Activated T-helper 2 cell treated with anti-CD3 and anti-CD28 coated beads, Interferon-gamma antibody, Interleukin-2, Interleukin-4, amounts not matched to agents 10 μg/mL and 5 μg/mL and 100 μg/mL, durations not matched to agents 14 hours and 24 hours and 36 hours (primary cell): ENCODE measurements around the gene KLHL8. TPM values are rescaled to one million over a fixed set of nuclear protein-coding genes. Genes with fewer than 3 reads are reported as not detected.
A peak's percentile ranks its signal among the peaks of the same experiment; 100 is the strongest.
"Not testable (repeated sequence)": the region's sequence is repeated elsewhere in the genome, so short reads cannot be mapped to it uniquely, and the experiment has no call there.

Source experiments
- DNase-seq: peaks from one replicate; pipeline ENCODE4 v3.0.0; 2021; ENCODE audit warnings: low spot score
- H3K27ac Mint-ChIP-seq: one replicate; pipeline ENCODE4 v1.8.0; 2021; ENCODE audit warnings: mixed read lengths
- H3K27me3 Mint-ChIP-seq: one replicate; pipeline ENCODE4 v1.8.0; 2021; ENCODE audit warnings: low read depth, mixed read lengths
- H3K36me3 Mint-ChIP-seq: one replicate; pipeline ENCODE4 v1.8.0; 2021; ENCODE audit warnings: low read depth, mixed read lengths
- H3K4me1 Mint-ChIP-seq: one replicate; pipeline ENCODE4 v1.8.0; 2021; ENCODE audit warnings: low read depth, mixed read lengths
- H3K4me3 Mint-ChIP-seq: one replicate; pipeline ENCODE4 v1.8.0; 2021; ENCODE audit warnings: low read depth, mild to moderate bottlenecking, moderate library complexity, mixed read lengths
- H3K9me3 Mint-ChIP-seq: one replicate; pipeline ENCODE4 v1.8.0; 2021; ENCODE audit warnings: mixed read lengths
- intact Hi-C: fragments of 100-400 bp; cut with micrococcal nuclease; formaldehyde crosslinking; loops from one replicate; pipeline ENCODE4 v1.15.1; 2023
- total RNA-seq: library from RNA; stranded (reverse); gene quantifications from 2 replicates; pipeline ENCODE4 v1.2.3, GENCODE V29; 2022

Gene KLHL8
- total RNA-seq, 1 donor from 2014 or later = 12.3 TPM

GRCh38 chr4:87150498-87151261, 69.7 kb downstream of the KLHL8 start:
- Mint-ChIP-seq H3K4me1 (peaks cover 3% of the 10 kb centered on the region), H3K4me3 (no peak overlapping the region), H3K27ac (no peak overlapping the region), H3K36me3 (no peaks in the 10 kb centered on the region), H3K9me3 (no peaks in the 10 kb centered on the region), H3K27me3 (no peaks in the 10 kb centered on the region)
- peak; percentile 15 for DNase-seq
- intact Hi-C loops = loop anchor here (1.0 to 5.0 kb wide), 4 partner anchors 69 to 315 kb away; no protein-coding TSS in a partner anchor

GRCh38 chr4:87147116-87147515, 73.3 kb downstream of the KLHL8 start:
- intact Hi-C loops = no loop called here
- Mint-ChIP-seq H3K9me3 (no peaks in the 10 kb centered on the region), H3K4me3 (no peak overlapping the region)

GRCh38 chr4:87145934-87146333, 74.5 kb downstream of the KLHL8 start:
- H3K4me1 Mint-ChIP-seq, H3K27me3 Mint-ChIP-seq, DNase-seq, H3K27ac Mint-ChIP-seq, H3K9me3 Mint-ChIP-seq, H3K4me3 Mint-ChIP-seq, intact Hi-C loops: not testable (repeated sequence)
- H3K36me3 Mint-ChIP-seq = peaks cover 38% of the 10 kb centered on the region

More at GRCh38 chr4:87147116-87147515, 73.3 kb downstream of the KLHL8 start:
- Mint-ChIP-seq H3K4me1 (peaks cover 3% of the 10 kb centered on the region), H3K27me3 (no peaks in the 10 kb centered on the region), H3K36me3 (peaks cover 29% of the 10 kb centered on the region), H3K27ac (no peak overlapping the region)
- DNase-seq = no peak

DNA sequence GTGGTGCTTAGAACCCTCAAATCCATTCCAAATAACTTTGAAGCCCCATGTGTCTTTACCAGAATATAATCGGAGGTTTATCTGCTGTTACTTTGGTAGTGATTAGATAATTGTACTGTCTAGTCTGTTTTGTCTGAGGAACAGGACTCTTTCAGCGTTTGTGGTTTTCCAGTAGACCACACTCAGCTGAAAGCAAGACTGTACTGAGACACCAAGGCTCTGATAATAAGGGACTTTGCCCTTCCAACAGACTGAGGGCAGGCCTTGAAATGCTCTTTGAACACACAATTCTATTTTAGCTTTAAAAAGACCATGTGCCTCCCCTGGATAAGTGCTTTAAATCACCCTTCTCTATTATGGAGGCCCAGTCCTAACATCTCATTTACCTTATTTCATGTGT, 76.1 kb downstream of the KLHL8 start:
- Mint-ChIP-seq H3K9me3 (no peaks in the 10 kb centered on the region), H3K27ac (no peak overlapping the region), H3K36me3 (peaks cover 44% of the 10 kb centered on the region), H3K4me3 (no peak overlapping the region), H3K4me1 (no peaks in the 10 kb centered on the region), H3K27me3 (no peaks in the 10 kb centered on the region)
- no peak for DNase-seq
- intact Hi-C loops = no loop called here

DNA sequence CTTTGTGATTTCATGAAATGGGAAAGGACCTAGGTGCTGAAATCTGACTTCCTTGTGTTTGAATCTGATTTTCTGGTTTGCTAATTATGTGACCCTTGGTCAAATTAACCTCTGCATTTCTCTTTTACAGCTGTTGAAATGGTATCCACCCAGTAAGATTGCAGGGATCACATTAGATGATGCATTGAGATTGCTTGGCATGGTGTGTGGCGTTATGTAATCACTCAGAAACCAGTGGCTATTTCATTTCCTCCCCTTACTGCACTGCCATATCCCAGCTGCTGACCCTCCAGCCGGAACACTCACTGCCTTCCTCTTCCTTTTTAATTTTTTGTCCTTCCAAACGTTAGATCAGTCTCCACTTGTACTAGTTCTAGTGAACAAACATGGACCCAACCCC, 79.0 kb downstream of the KLHL8 start:
- intact Hi-C loops = no loop called here
- Mint-ChIP-seq H3K27ac (no peak overlapping the region), H3K4me1 (no peaks in the 10 kb centered on the region), H3K9me3 (no peaks in the 10 kb centered on the region), H3K27me3 (no peaks in the 10 kb centered on the region), H3K36me3 (peaks cover 60% of the 10 kb centered on the region), H3K4me3 (no peak overlapping the region)
- no peak for DNase-seq

DNA sequence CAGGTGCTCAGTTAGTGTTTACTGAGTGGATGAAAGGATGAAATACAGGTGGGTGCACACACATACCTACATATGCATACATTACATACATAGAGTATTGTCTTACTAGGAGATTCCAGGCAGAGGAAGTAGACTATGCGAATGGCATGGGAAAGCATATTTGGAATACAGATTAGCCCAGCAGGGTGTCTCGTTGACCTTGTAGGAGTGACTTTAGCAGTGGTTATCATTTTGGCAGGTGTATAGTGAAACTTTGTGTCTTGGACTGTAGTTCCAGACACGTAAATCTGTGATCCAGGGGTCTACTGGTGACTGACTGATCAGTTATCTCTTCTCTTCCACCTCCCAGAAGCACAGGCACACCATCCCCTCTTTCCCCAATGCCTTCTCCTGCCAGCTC, 86.3 kb downstream of the KLHL8 start:
- Mint-ChIP-seq H3K27ac (no peak overlapping the region), H3K4me3 (no peak overlapping the region), H3K4me1 (peaks cover 5% of the 10 kb centered on the region)

DNA sequence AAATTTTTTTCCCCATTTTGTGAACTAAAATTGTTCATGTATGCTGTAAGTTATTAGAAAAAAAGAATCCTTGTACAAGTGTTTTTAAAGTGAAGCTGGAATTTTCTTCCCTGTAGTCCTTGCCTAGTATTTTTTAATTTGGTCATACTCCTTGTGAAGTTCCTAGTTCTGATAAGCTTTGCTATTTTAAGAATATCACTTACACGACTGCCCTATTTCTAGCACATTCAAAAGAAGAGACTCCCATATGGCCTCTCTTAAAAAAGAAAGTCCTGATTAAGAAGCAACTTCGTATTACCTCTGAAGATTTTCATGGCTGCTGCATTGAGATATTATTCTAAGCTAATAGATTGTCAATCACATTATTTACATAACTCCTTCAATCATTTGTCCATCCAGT, 87.2 kb downstream of the KLHL8 start:
- H3K27ac Mint-ChIP-seq = no peak overlapping the region
- no peak for DNase-seq
- H3K36me3 Mint-ChIP-seq = peaks cover 79% of the 10 kb centered on the region
- peaks cover 5% of the 10 kb centered on the region for H3K4me1 Mint-ChIP-seq
- H3K9me3 Mint-ChIP-seq = no peaks in the 10 kb centered on the region
- H3K4me3 Mint-ChIP-seq = no peak overlapping the region
- intact Hi-C loops = no loop called here
- no peaks in the 10 kb centered on the region for H3K27me3 Mint-ChIP-seq

More for the DNA sequence above, 86.3 kb downstream of the KLHL8 start:
- H3K27me3 Mint-ChIP-seq = no peaks in the 10 kb centered on the region
- no peaks in the 10 kb centered on the region for H3K9me3 Mint-ChIP-seq
- intact Hi-C loops = no loop called here
- peaks cover 74% of the 10 kb centered on the region for H3K36me3 Mint-ChIP-seq
- DNase-seq = no peak

DNA sequence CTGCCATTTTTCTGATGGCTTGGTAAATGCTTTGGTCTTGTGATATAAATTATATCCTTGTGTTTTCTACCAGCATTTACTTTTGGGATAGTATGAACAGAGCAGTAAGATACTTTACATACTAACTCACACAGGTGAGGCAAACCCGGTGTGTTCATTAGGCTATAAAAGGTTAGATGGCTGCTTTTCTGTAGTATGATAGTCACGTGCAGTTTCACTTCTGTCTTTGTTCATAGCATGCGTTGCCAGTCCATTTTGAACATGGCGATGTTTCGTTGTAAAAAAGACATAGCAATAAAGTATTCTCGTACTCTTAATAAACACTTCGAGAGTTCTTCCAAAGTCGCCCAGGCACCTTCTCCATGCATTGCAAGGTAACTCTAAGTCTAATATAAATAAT, 88.4 kb downstream of the KLHL8 start:
- no peak for DNase-seq
- Mint-ChIP-seq H3K4me3 (no peak overlapping the region), H3K9me3 (no peaks in the 10 kb centered on the region), H3K4me1 (peaks cover 5% of the 10 kb centered on the region), H3K27me3 (no peaks in the 10 kb centered on the region), H3K36me3 (peaks cover 80% of the 10 kb centered on the region), H3K27ac (no peak overlapping the region)
- intact Hi-C loops = no loop called here

GRCh38 chr4:87130985-87131703, 89.3 kb downstream of the KLHL8 start:
- intact Hi-C loops = no loop called here
- Mint-ChIP-seq H3K27ac (no peak overlapping the region), H3K4me1 (peaks cover 5% of the 10 kb centered on the region), H3K36me3 (peaks cover 79% of the 10 kb centered on the region), H3K4me3 (no peak overlapping the region), H3K9me3 (no peaks in the 10 kb centered on the region), H3K27me3 (no peaks in the 10 kb centered on the region)
- DNase-seq = no peak

GRCh38 chr4:87129681-87130080, 90.7 kb downstream of the KLHL8 start:
- peaks cover 79% of the 10 kb centered on the region for H3K36me3 Mint-ChIP-seq

GRCh38 chr4:87128006-87128705, 92.3 kb downstream of the KLHL8 start:
- no peak overlapping the region for H3K27ac Mint-ChIP-seq
- no peak overlapping the region for H3K4me3 Mint-ChIP-seq
- no peaks in the 10 kb centered on the region for H3K4me1 Mint-ChIP-seq
- H3K36me3 Mint-ChIP-seq = peaks cover 70% of the 10 kb centered on the region
- no peak for DNase-seq
- H3K27me3 Mint-ChIP-seq = no peaks in the 10 kb centered on the region
- intact Hi-C loops = no loop called here
- H3K9me3 Mint-ChIP-seq = no peaks in the 10 kb centered on the region

More at GRCh38 chr4:87129681-87130080, 90.7 kb downstream of the KLHL8 start:
- intact Hi-C loops = no loop called here
- no peak overlapping the region for H3K4me3 Mint-ChIP-seq
- no peak overlapping the region for H3K27ac Mint-ChIP-seq
- no peaks in the 10 kb centered on the region for H3K27me3 Mint-ChIP-seq
- no peak for DNase-seq
- H3K9me3 Mint-ChIP-seq = no peaks in the 10 kb centered on the region
- H3K4me1 Mint-ChIP-seq = peaks cover 2% of the 10 kb centered on the region

- Mint-ChIP-seq H3K36me3 (peaks cover 57% of the 10 kb centered on the region), H3K4me3 (no peak overlapping the region), H3K4me1 (peaks cover 3% of the 10 kb centered on the region), H3K27ac (no peak overlapping the region), H3K9me3 (no peaks in the 10 kb centered on the region), H3K27me3 (no peaks in the 10 kb centered on the region)
- no peak for DNase-seq
- intact Hi-C loops = no loop called here
Measured at GRCh38 chr4:87126056-87126455, 94.4 kb downstream of the KLHL8 start.

- H3K4me1 Mint-ChIP-seq = peaks cover 8% of the 10 kb centered on the region
- H3K36me3 Mint-ChIP-seq = peaks cover 55% of the 10 kb centered on the region
Measured at GRCh38 chr4:87122252-87122651, 98.2 kb downstream of the KLHL8 start.

More at GRCh38 chr4:87122252-87122651, 98.2 kb downstream of the KLHL8 start:
- no peak overlapping the region for H3K27ac Mint-ChIP-seq
- H3K4me3 Mint-ChIP-seq = no peak overlapping the region
- intact Hi-C loops = no loop called here
- no peaks in the 10 kb centered on the region for H3K9me3 Mint-ChIP-seq
- H3K27me3 Mint-ChIP-seq = no peaks in the 10 kb centered on the region
- no peak for DNase-seq
